Measurements from ENCODE around the gene ANP32E. TPM values are rescaled to one million over a fixed set of nuclear protein-coding genes. Genes with fewer than 3 reads are reported as not detected.
"Not testable (repeated sequence)": the region's sequence is repeated elsewhere in the genome, so short reads cannot be mapped to it uniquely, and the experiment has no call there.

The ANP32E gene
- total and polyA plus RNA-seq, 2 of the 8 experiments (the other 6 are each of a cell fraction or from before 2014, with no cell fraction given) = 20.7 to 123 TPM

DNA sequence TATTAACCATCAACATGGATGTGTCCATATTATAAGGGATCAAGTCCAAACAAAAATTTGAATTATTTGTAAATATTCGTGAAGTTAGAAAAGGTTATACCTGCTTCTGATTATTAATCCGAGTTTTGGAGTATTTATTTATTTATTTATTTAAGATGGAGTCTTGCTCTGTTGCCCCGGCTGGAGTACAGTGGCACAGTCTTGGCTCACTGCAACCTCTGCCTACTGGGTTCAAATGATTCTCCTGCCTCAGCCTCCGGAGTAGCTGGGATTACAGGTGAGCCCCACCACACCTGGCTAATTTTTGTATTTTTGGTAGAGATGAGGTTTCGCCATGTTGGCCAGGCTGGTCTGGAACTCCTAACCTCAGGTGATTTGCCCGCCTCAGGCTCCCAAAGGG is 20.1 kb downstream of the ANP32E start:
- H3K4me1 ChIP-seq (replicated peaks in 1 of 4; ENCODE audit: control insufficient read depth in 3 of 4, insufficient read depth in 4 of 4, low read length in 3 of 4); H3K4ac ChIP-seq (replicated peaks; ENCODE audit: insufficient read length, low read depth, low read length); H2BK12ac ChIP-seq (ENCODE audit: low read depth, low read length); H3K18ac ChIP-seq (ENCODE audit: extremely low read depth, low read length); H2BK120ac ChIP-seq (replicated peaks; ENCODE audit: low read depth, low read length); H3K27ac ChIP-seq (ENCODE audit: low read depth, low read length); H3K27me3 ChIP-seq (replicated peaks in 1 of 4; ENCODE audit: control insufficient read depth in 3 of 4, extremely low read depth in 1 of 4, insufficient read depth in 3 of 4, low read length in 3 of 4); H3K9me3 ChIP-seq (ENCODE audit: insufficient read depth in 2 of 2, low read depth in 1 of 2, low read length in 1 of 2); H3K23ac ChIP-seq (ENCODE audit: insufficient read length); H2BK20ac ChIP-seq (ENCODE audit: low read length); H4K91ac ChIP-seq (replicated peaks; ENCODE audit: insufficient read length, low read length); H3K79me1 ChIP-seq (ENCODE audit: low read depth, low read length); H3K14ac ChIP-seq (ENCODE audit: insufficient read length); H2BK15ac ChIP-seq (ENCODE audit: low read length); H3K4me3 ChIP-seq (ENCODE audit: extremely low read depth in 1 of 4, insufficient read depth in 2 of 4, low read depth in 3 of 4, low read length in 4 of 4); H3K79me2 ChIP-seq (ENCODE audit: control insufficient read depth in 1 of 2, insufficient read depth in 2 of 2, low read length in 2 of 2); H2AFZ ChIP-seq (ENCODE audit: low read length); H2AK5ac ChIP-seq (ENCODE audit: low read depth, low read length); H4K8ac ChIP-seq (ENCODE audit: extremely low read depth, insufficient read depth, low read length); H3K4me2 ChIP-seq (ENCODE audit: insufficient read depth in 1 of 2, low read depth in 2 of 2, low read length in 2 of 2); H3K9ac ChIP-seq (replicated peaks in 1 of 4; ENCODE audit: extremely low read depth in 1 of 4, low read depth in 3 of 4, low read length in 3 of 4); H2BK5ac ChIP-seq (ENCODE audit: low read depth, low read length); DNase-seq (ENCODE audit: low read depth in 1 of 2, low spot score in 2 of 2); H3K23me2 ChIP-seq (ENCODE audit: low read depth, low read length); H3K56ac ChIP-seq (replicated peaks; ENCODE audit: insufficient read length, low read depth, low read length); H4K5ac ChIP-seq (ENCODE audit: insufficient read length, low read depth, low read length); H4K20me1 ChIP-seq (replicated peaks in 1 of 2; ENCODE audit: control insufficient read depth in 1 of 2, insufficient read depth in 2 of 2, low read length in 2 of 2); FAIRE-seq: not testable (repeated sequence)
- CTCF ChIA-PET (ENCODE audit: partially characterized antibody) = interaction anchor here (1.2 kb wide), 1 partner anchor 65 kb away, joined by 3 read pairs; no protein-coding TSS in a partner anchor
- WGBS, 2 experiments (ENCODE audit: extremely low coverage in 1 of 2, insufficient coverage in 1 of 2, insufficient read length in 1 of 2, insufficient replicate concordance in 2 of 2, low coverage in 1 of 2, low lambda C conversion rate in 2 of 2, missing lambda C conversion rate in 1 of 2) = 88% methylated on average over 6 of the region's 6 CpGs; no CpG with 5 or more reads in 1 of the 2 experiments
- peaks cover 2 to 20% (median 3%) of the 10 kb centered on the region in 4 experiments; a peak in 4 of 8 replicates for H3K36me3 ChIP-seq (ENCODE audit: control insufficient read depth in 2 of 4, insufficient read depth in 4 of 4, low read length in 3 of 4)
- POLR2A ChIA-PET (ENCODE audit: partially characterized antibody) = interaction anchor here (0.9 to 2.4 kb wide), 5 partner anchors 9 to 148 kb away, joined by 3 to 9 read pairs (median 3); partner anchors contain the start of gene RPRD2

Measured in H1 (cell line).